Stimulated activated CD4-positive, alpha-beta T cell treated with anti-CD3 and anti-CD28 coated beads, Interleukin-4, amount 100 ng/mL, for 1 hour (primary cell): Measurements from ENCODE around the gene GLI2.

Source experiments
- DNase-seq: peaks from one replicate; pipeline ENCODE4 v3.0.0-alpha.2; 2020

Gene GLI2

GRCh38 chr2:120735746-120736170 lies at the start of gene GLI2:
Gene GLI2 (plus strand): TSS chr2:120735868. CDS start chr2:120797321, 61,453 bp downstream.
- peak; percentile 7 for DNase-seq

GRCh38 chr2:120685974-120686297 lies 49.7 kb upstream of the GLI2 start:
- DNase-seq: no peak

GRCh38 chr2:120686511-120687168 lies 49.0 kb upstream of the GLI2 start:
- DNase-seq: no peak

- DNase-seq: no peak
Observed at GRCh38 chr2:120687210-120687609, 48.5 kb upstream of the GLI2 start.

- DNase-seq: no peak
Observed at GRCh38 chr2:120690521-120690920, 45.1 kb upstream of the GLI2 start.

GRCh38 chr2:120691410-120691809 lies 44.3 kb upstream of the GLI2 start:
- no peak for DNase-seq

- no peak for DNase-seq
Observed at GRCh38 chr2:120692691-120693090, 43.0 kb upstream of the GLI2 start.

GRCh38 chr2:120693121-120693520 lies 42.5 kb upstream of the GLI2 start:
- no peak for DNase-seq

- DNase-seq: no peak
Observed at GRCh38 chr2:120694034-120694433, 41.6 kb upstream of the GLI2 start.

- DNase-seq: no peak
Observed at GRCh38 chr2:120697471-120697870, 38.2 kb upstream of the GLI2 start.

- DNase-seq: no peak
Observed at GRCh38 chr2:120699292-120699691, 36.4 kb upstream of the GLI2 start.

- no peak for DNase-seq
Observed at GRCh38 chr2:120700659-120701058, 35.0 kb upstream of the GLI2 start.

GRCh38 chr2:120701096-120701495 lies 34.6 kb upstream of the GLI2 start:
- no peak for DNase-seq

GRCh38 chr2:120701499-120701898 lies 34.2 kb upstream of the GLI2 start:
- no peak for DNase-seq

- no peak for DNase-seq
Observed at GRCh38 chr2:120702061-120702460, 33.6 kb upstream of the GLI2 start.

- DNase-seq: no peak
Observed at GRCh38 chr2:120702801-120703200, 32.9 kb upstream of the GLI2 start.

GRCh38 chr2:120703330-120703994 lies 32.2 kb upstream of the GLI2 start:
- no peak for DNase-seq

- no peak for DNase-seq
Observed at GRCh38 chr2:120704696-120705095, 31.0 kb upstream of the GLI2 start.

- DNase-seq: no peak
Observed at GRCh38 chr2:120707816-120708215, 27.9 kb upstream of the GLI2 start.

- no peak for DNase-seq
Observed at GRCh38 chr2:120708944-120709607, 26.6 kb upstream of the GLI2 start.

- no peak for DNase-seq
Observed at GRCh38 chr2:120709608-120710041, 26.0 kb upstream of the GLI2 start.

GRCh38 chr2:120710256-120710655 lies 25.4 kb upstream of the GLI2 start:
- no peak for DNase-seq

GRCh38 chr2:120711694-120712093 lies 24.0 kb upstream of the GLI2 start:
- DNase-seq: no peak

- DNase-seq: no peak
Observed at GRCh38 chr2:120712180-120712681, 23.4 kb upstream of the GLI2 start.
